Cortex of kidney (tissue), 1 donor: Measurements from ENCODE around the gene WDR86.

Experiments used
- DNase-seq: peaks from one replicate; lab custom pipeline; 2025; lab: John Stamatoyannopoulos, UW

The WDR86 gene

DNA sequence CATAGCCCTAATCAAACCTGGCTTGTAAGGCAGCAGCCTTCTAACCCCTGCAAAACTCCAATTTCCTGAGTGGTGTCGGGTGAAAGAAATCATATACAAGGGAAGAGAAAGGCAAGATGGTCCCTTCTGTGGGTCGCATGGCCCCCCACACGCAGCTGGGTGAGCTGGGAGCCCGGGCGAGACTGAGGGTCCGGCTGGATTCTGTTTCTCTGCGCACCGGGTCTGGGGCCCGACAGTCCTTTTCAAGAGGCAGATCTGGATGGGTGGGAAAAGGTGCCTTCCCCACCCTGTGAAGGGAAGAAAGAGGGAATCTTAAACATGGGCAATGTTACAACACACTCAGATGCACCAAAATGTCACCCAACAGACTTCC lies 18.5 kb downstream of the WDR86 start:
- no peak for DNase-seq

DNA sequence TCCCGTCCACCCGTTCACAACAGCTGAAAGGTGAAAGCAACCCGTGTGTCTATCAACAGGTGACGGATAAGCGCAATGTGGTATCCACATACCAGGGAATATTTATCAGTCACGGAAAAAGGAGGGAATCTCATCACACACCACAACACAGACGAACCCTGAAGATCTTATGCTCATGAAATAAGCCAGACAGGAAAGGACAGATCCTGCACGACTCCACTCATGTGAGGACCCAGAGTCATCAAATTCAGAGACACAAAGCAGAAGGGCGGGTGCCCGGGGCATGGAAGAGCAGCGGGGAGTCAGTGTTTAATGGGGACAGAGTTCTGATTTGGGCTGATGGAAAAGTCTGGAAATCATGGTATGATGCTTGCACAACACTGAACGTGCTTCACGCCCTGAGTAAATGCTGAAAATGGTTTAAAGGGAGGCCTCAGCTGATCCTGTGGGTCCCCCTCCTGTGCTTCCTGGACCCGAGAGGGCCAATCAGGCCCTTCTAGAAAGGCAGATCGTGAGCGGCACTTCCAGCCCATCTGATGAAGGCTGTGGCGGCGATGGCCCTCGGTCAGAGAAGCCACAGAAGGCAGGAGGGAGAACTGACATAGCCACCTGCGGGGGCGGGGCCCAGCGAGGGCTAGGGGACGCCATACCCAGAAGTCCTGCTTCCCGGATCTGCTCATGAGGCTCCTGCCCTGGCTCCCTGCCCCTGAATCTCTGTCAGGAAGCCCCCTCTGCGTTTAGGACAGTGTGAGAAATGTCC lies 19.1 kb downstream of the WDR86 start:
- DNase-seq = no peak

DNA sequence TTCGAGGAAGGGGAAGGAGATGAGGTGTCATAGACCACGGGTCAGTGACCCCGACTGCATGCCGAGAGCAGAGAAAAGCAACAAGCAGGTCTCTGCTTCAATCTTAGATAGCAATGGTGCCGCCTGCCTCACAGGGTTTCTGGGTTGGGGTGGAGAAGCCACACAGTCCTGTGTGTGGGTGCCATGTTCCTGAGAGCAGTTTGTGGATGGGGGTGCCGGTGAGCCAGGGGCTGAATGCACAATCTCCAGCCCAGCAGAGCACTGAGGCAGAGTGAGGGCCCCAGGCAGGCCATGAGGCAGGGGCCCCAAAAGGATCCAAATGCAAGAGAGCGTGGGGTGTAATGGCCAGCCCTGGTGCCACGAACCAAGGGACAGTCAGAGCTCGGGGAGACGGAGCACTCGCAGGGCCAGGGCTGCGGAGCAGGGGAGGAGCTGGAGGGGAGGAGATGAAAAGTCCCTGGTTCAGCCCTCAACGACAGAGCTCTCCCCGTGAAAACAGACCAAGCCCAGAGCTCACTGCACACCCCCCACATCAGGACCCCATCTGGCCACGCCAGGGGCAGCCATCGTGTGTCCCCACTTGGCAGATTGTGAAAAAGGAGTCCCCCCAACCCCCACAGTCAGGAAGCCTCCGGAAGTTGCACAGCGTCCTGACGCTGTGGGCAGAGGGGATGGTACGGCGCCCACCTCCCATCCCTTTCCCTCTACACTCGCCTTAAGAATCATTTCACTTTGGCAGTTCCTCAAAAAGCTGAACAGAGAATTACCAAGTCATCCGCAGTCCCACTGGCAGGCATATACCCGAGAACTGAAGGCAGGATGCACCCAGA lies 19.9 kb downstream of the WDR86 start:
- DNase-seq = no peak

DNA sequence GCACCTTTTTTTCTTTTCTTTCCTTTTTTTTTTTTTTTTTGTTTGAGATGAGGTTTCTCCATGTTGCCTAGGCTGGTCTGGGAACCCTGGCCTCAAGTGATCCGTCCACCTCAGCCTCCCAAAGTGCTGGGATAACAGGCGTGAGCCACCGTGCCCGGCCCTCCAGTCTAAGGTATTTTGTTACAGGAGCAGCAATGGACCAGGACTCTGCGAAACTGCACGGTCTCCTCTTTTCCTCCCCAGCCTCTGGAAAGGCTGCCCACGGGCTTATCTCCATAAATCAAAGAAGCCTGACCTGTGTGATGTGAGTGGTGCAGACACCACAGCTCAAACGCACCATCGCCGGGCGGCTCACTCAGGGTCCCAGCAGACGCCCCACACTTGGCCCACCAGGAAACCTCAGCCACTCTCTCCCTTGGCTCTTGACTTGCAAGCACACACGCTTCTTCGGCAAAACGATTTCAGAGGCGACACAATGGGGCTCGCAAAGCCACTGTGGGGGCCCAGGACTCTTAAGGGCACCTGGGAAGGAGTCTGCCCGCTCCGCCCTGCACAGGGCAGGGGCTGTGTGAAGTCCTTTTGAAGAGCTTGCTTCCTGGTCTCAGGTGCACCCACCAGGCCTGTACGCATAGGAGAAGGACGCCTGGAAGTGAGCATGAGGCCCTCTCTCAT lies 20.6 kb downstream of the WDR86 start:
- DNase-seq = no peak

DNA sequence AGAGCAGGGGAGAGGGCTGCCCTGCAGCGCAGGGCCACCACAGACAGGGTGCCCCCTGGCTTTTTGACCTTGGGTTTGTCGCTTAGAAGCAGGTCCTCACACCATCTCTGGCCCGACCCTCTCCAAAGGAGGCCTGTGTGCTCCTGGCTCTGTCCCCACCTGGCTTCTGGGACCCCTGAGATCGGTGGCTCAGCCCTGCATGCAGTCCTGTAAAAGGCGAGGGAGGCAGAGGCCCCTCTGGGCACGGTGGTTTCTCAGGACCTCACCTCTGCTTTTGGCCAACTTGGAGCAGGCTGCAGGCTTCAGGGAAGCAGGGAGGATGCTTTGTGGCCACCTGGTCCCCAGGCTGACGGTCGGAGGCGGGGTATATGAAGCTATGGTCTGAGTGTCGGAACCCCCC lies 21.4 kb downstream of the WDR86 start:
- no peak for DNase-seq

DNA sequence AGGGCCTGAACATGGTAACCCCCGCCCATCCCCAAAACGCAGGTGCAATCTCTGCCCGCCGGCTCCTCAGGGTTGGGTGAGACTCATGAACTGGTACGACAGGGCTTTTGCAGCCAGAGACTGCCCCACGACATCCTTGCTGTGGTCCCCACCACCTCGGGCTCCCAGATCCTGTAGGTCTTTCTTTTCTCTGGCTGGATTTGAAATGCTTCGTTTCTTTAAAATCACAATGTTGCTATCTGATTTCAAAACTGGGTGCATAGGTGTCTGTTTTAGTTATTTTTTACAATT lies 21.9 kb downstream of the WDR86 start:
- DNase-seq = no peak

DNA sequence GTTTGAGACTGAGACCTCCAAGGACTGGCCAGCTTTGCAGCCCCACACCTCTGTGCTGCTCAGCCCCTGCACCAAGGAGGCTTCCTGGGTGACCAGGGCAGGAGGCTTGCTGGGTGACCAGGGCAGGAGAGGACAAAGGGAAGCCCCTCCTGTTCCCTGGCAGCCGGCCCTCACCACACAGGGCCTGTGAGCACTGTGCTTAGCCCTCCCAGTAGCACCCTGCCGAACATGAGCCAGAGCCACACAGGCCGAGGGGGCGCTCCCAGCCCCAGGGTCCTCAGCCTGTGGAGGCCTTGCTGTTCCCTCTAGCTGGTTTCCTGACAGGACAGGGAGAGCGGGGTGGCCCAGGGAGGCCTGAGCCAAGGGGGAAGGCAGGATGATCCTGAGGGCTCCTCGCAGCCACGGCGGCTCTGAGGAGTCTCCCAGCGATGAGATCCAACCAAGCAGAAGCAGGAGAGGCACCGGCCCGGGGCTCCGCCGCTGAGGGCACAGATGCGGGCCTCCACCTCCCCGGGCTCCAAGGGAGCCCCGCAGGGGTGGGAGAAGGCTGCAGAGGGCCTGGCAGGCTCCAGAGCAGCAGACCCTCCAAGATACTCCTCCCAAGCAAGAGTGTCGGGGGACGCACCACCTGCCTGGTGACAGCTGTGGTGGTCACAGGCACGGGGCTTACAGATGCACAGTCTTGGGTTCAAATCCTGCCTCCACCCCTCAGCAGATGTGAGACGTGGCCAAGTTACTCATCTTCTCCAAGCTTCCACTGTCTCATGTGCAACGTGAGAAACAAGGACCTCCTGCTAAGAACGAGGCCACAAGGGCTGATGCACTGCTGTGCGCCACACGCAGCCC lies 22.5 kb downstream of the WDR86 start:
- DNase-seq = no peak

DNA sequence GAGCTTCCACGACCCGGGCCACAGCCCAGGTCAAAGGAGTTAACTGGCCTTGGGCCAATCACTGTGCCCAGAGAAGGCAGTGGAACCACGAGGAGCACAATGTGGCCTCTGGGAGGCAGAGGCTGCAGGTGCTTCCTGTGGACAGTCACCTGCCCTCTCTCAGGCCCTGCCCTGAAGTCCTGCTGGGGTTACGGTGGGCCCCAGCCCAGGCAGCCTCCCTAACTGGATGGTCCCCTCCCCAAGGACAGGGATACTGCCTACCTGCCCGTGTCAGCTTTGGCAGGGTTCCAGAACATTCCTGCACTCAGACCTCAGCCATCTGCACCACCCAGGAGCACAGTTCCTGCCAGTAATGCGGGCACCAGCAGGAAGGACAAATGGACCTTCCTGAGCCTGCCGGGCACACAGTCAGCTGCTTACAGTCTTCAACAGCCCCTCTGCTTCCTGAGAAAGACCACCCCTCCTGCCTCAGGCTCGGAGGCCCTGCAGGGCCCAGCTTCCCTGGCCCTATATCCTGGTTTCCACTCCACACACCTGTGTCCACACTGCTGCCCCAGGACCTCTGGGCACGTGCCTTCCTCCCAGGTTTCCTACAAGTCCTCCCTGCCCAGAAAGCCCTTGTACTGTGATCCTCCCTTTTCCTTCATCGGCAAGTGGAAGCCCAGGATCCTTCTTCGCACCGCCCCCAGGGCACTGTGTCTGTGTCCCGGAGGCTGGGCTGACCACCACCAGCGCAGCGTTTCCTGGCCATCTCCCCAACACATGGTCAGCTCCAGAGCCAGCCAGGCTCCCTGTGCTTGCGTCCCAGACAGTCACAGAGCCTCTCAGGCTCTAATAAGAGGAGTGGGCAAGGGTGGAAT lies 23.3 kb downstream of the WDR86 start:
- no peak for DNase-seq

DNA sequence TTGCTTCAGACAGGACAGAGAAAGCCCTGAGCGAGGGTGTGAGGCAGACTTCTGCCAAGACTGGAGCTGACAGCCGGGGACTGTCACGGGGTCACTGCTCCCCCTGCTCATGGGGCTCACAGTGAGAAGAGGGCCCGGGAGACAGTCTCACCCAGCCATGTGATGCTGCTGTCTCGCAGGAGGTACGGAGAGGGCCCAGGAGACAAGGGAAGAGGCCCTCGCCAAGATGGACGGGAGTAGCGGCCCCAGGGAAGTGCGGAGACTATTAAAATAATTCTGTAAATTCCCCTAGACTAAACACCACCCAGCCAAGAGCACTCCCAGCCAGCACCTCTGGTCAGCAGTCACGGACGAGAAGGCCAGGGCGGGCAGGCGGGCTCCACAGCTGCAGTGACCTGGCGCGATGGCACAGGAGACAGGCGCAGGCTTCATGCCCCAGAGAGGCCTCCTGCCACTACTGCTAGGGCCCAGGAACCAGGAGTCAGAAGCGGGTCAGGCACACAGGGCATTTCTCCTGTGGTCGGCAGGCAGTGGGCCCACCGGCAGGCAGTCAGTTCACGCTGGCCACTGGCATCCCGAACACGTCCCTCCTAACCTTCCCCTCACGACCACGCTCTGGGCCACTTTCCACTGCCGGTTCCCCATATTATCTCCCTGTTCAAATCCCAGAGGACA lies 24.1 kb downstream of the WDR86 start:
- DNase-seq = no peak

DNA sequence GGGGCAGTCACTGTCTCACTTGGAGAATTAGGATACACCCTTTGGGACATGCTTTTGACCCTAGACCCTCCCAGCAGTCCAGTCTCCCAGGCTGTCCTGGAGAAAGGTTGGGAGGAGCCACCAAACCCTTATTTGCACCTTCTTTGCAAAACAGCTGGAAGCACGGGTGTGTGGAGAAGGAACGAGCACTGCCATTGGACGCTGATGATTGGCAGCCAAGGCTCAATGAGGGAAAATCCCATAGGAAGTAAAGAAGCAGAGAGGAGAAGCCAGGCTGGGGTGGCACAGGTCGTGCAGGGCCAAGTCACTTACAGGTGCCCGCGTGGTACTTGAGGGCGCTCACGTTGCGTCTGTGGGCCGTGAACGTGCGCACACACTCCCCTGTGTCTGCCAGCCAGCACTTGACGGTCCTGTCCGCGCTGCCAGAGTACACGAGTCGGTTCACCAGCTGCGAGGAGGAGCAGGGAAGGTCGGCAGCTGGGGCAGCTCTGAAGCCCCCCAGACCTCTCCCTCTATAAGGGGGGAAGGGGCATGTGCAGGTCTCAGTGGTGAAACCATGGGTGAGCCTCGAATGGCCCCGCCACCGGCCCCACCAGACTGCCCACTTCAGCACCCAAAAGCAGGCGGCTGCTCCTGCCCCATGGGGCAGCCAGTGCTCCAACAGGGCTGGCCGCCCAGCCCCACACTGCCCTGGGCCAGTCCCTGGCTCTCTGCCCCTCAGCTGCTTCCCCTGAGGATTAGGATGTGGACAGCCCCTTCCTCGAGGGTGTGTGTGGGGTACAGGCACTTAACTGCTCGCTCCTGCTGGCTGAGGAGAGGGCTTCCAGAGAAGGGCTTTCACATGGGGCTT lies 24.8 kb downstream of the WDR86 start:
- no peak for DNase-seq

DNA sequence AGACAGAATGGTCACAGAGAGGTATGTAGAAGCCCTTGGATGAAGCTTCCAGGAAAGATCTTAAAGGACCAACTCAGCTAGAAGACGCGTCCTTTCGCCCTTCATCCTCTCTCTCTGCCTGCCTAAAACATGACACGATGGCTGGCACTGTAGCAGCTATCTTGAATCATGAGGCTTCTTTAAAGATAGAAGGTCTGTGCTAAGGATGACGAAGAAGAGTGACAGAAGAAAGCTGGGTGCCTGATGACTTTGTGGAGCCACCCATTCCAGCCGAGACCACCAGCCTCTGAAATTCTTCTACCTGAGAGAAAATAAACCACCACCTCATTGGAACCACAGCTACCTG lies 25.5 kb downstream of the WDR86 start:
- no peak for DNase-seq

DNA sequence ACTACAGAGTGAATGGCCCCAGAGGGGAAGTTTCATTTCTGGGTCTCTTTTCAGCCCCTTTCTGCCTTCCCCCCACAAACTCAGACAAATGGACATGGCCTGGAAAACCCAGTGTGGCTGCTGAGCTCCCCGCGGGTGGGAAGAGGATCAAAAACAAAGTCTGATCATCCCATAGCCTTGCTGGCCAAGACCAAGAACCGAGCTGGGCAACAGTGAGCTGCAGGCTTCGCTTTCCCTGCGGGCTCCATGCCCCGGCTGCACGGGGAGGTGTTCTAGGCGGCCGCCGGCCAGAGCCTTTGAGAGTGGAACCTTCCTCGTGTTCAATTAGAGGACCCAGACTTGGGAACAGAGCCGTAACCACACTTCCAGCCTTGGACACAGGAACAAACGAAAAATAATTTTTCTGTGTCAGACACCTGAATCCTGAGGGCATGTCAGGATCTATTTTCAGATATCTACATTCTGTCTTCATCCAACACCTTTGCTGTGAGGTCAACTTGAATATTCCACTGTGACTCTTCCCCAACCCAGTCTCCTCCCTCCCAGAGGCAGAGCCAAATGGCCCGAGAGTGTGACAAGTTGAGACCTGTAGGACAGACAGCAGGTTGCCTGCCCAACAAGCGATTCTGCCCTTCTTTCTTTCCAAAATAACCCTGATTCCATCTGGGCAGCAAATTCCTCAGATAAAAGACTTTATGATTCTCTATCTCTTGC lies 26.0 kb downstream of the WDR86 start:
- DNase-seq = no peak

DNA sequence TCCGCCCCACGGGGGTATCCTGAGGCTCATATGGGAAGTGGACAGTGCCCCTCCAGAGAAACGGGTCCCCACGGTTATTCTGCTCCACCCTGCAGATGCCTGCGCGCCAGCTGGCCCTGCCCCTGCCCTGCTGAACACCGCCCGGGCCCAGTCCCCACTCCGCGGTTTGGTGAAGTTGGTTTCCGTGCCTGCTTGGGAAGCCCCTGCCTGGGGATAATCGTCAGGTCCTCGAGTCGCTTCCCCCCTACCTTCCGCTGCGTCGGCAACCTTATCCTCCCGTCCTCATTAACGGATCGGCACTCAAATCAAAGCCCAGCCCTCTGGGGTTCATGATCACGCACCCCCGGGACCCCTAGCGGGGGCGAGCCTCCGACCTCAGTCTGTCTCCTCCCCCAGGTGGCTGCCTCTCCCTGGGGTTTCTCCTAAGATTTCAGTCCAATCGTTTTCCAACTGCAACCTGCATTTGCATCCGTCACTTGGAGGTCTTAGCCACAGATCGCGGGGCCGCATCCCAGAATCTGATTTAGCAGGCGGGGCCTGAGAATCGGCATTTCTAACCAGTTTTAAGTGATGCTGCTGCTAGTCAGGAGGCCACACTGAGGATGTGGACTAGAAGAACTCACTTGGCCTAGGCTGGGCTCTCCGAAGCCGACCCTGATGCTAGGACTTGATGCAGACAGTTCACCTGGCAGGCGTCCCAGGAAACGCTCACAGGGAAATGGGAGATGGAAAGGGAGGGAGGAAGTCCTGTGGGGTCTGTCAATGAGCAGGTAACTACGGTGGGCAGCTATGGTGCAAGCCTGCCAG lies 27.6 kb downstream of the WDR86 start:
- DNase-seq = no peak

DNA sequence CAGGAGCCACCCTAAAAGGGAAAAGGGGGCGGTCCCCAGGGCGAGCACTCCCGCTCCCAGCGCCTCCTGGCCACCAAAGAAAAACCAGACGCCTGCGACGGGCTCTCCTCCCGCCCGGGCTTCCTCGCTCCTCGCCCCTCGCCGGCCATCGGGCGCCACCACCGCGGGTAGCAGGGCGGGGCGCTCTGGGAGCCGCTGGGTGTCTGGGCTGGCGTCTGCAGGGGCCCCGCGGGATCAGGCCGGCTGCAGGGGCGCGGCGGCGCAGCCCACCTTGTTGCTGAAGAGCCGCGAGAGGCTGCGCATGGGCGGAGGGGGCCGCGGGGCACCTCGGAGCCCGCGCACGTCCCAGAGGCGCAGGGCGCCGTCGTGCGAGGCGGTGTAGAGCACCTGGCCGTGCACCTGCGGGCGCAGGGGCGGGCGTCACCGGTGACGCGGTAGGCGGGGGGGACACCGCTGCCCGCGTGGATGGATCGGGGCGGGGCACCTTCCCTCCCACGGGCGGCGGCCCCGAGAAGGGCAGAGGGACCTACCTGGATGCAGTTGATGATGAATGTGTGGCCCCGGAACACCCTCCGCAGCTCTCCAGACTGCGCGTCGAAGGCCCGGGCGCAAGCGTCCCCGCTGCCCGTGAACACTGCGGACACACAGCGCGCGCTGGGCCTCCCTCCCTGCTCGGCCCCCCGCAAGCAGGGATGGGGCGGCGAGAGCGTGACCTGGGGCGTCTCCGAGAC lies 28.3 kb downstream of the WDR86 start:
- DNase-seq = no peak

DNA sequence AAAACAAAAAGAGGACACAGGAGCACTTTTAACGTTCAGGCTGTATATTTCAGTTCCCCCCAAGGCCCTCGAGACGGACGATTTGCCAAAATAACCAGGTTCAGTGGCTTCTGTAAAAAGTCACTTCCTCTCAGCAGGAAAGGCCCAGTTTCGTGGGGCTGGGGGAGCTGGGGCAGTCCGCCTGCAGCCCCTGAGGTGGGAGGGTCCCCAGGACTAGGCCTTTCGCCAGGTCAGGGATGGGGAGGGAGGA lies 28.8 kb downstream of the WDR86 start:
- no peak for DNase-seq

DNA sequence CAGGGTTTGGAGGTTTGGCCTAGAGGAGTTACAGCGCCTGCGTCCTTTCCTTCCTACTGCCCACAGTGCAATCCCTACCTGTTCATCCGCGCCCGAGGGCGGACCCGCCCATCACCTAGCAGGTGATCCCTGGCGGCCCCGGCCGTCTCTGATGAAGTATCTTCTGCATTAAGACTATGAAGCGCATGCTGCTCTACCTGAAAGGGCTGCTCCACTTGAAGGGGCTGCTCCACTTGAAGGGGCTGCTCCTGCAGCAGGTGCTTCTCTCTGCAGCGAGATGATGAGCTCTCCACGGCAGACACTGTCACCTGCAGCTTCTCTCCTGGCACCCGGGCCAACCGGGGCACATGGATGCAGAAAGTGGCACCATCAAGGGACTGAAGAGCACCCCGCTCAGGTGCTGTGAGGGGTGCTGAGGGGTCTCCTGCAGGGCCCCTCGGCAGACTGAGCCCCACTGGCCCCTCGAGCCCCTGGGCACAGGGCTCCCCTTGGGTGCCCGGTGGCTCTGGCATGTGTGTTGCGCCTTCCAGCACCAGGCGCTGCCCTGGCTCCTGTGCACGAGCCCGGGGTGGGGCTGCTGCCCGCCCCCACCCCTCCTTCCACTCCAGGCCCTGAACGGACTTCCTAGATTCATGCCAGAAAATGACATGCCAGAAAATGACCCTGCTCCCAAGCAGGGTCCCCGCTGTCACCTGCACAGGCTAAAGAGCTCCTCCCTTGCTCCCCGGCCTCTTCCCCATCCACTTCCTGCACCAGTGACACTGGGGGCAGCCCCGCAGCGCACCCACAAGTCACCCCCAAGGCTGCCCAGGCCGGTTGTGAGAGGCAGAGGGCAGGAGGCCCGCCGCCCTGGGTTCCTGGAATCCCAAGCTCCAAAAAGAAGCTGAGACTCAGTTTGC lies 29.4 kb downstream of the WDR86 start:
- DNase-seq = no peak
